ENCODE data around the gene SPPL3.

DNA sequence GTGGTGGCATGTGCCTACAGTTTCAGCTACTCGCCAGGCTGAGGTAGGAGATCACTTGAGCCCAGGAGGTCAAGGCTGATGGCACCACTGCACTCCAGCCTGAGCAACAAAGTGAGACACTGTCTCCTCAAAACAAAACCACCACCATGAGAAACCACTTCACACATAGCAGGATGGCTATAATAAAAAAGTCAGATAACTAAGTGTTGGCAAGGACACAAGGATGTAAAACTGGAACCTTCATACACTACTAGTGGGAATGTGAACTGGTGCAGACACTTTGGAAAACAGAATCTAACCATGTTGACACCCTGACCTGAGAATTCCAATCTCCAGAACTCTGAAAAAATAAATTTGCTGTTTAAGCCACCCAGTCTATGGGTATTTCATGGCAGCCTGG lies 110.8 kb downstream of the SPPL3 start:
- no peak for TF ChIP-seq CTCF (IDR thresholded peaks at IDR 0.05; ENCODE audit: poor library complexity)
- no peak for TF ChIP-seq EZH2 (IDR thresholded peaks at IDR 0.05; ENCODE audit: borderline replicate concordance)
- TF ChIP-seq EZH2phosphoT487 (IDR thresholded peaks at IDR 0.05; ENCODE audit: low read depth, severe bottlenecking, unreplicated experiment) = no peak

All from hepatocyte (in vitro differentiated cells).